HG03159 (cell line): ENCODE results near the gene CMTM5.
"Not testable (repeated sequence)": the region's sequence is repeated elsewhere in the genome, so short reads cannot be mapped to it uniquely, and the experiment has no call there.

Source experiments
- ATAC-seq: cut with Tn5 transposase; IDR thresholded peaks from one replicate; pipeline ENCODE4 v1.9.1; 2021; ENCODE audit warnings: mild to moderate bottlenecking, moderate library complexity; ENCODE audit not compliant: unreplicated experiment

CMTM5 gene

DNA sequence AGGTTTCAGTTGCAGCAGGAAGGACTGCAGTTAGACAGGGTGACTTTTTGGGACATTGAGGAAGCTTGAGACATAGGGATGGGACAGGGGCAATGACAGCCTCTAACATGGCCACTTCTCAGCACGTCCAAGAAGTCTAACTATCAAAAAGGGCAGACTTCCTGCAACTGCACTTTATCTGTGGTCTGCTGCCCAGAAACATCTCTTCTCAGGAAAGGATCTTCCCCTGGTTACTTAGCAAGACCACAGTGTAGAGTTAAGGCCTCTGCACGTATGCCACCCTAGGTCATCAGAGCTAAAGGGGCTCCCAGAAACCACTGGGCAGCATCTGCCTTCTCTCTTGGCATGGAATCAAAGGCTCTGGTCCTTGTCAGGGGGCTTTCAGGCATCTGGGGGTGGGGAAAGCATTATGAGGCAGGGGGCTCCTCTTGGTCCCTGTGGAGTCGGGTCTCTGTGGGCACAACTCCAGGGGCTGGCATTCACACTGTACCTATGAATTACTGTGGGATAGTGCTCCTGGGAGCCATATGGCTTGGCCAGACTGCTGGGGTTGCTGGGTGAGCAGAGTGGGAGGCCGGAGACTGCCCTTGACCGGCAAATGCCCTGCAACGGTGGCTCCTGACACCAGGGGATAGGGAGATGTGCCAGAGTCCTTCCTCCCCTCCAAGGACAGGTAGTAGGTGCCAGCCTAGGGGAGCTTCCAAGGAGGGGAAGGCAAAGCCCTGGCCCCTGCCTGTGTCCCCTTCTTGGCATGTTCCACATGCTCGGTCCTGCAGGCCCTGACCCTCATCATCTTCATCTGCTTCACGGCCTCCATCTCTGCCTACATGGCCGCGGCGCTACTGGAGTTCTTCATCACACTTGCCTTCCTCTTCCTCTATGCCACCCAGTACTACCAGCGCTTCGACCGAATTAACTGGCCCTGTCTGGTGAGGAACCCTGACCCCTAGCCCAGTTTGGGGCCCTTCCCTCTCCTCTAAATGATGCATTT is 1.0 kb downstream of the CMTM5 start:
- no peak for ATAC-seq

- ATAC-seq: no peak
Measured at GRCh38 chr14:23378612-23379220, 1.9 kb downstream of the CMTM5 start.

- no peak for ATAC-seq
Measured at GRCh38 chr14:23379366-23380196, 2.7 kb downstream of the CMTM5 start.

GRCh38 chr14:23380197-23380914 is 3.5 kb downstream of the CMTM5 start:
- no peak for ATAC-seq

GRCh38 chr14:23380976-23381375 is 4.1 kb downstream of the CMTM5 start:
- ATAC-seq: no peak

GRCh38 chr14:23381871-23382270 is 5.0 kb downstream of the CMTM5 start:
- no peak for ATAC-seq

DNA sequence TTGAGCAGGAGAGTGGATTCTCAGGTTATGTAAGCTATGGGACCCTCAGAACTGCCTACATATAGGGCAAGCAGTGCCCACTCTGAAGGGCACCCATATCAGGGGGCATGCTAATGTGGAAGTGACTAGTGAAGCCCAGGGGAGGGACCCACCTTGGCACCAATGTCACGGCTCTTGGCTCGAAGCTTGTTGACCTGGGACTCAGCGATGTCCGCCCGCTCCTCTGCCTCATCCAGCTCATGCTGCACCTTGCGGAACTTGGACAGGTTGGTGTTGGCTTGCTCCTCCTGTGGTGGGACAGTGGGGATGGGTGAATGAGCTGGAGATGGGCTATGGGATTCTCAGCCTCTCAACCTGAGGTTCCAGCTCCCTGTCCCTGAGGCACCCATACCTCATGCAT is 5.4 kb downstream of the CMTM5 start:
- ATAC-seq: no peak

- no peak for ATAC-seq
Measured at GRCh38 chr14:23382731-23383440, 6.0 kb downstream of the CMTM5 start.

- no peak for ATAC-seq
Measured at GRCh38 chr14:23384364-23385080, 7.7 kb downstream of the CMTM5 start.

DNA sequence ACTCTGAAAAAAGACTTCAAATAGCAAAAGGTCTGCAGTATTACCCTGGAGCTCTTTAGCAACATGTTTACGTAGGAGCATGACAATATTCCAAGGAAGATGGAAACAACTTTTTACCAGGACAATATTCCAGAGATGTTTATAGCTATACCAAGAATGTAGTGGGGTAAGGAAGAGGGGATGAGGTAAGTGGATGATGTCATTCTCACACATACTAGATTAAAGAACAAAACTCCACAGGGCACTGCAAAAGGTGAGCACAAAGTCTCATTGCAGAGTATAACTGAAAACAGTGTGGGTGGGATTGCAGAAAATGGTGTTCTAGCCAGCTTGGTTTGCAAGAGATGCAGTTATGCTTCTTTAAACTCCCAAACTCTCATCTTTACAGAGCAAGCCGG is 8.4 kb downstream of the CMTM5 start:
- ATAC-seq: no peak

DNA sequence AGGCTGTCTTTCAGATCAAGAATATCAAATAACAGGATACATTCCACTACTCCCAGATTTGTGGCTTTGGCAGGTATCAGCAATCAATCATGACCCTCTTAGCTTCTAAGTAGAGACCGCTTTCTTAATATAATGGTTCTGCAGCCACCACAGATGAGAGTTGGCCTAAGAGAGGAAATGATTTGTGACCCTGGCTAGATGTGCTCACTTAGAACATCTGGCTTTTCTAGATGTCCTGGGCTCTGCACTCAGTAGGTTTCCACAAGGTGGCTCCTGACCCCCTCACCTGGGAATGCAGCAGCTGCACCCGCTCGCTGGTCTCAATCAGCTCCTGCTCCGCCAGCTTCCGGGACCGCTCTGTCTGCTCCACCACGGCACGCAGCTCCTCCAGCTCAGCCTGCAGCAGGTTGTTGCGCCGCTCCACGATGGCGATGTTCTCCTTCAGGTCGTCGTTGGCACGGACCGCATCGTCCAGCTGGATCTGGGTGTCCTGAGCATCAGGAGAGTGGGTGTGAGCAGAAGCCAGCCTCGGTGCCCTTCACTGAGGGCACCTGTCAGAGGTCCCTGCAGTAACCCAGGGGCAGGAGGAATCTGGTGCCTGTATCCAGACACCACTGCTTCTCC is 8.9 kb downstream of the CMTM5 start:
- no peak for ATAC-seq

DNA sequence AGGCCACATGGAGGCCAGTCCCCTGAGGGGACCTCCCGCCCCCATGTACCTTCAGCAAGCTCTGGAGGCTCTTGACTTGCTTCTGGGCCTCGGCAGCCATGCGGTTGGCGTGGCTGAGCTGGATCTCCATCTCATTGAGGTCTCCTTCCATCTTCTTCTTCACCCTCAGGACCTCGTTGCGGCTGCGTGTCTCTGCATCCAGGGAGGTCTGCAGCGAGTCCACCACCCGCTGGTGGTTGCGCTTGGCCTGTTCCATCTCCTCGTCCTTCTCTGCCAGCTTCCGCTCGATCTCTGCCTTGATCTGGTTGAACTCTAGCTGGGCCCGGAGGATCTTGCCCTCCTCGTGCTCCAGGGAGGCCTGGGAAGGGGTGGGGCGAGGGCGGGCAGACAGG is 9.4 kb downstream of the CMTM5 start:
- not testable (repeated sequence) for ATAC-seq

GRCh38 chr14:23386999-23387398 is 10.2 kb downstream of the CMTM5 start:
- ATAC-seq: no peak

- no peak for ATAC-seq
Measured at GRCh38 chr14:23387916-23388882, 11.4 kb downstream of the CMTM5 start.

DNA sequence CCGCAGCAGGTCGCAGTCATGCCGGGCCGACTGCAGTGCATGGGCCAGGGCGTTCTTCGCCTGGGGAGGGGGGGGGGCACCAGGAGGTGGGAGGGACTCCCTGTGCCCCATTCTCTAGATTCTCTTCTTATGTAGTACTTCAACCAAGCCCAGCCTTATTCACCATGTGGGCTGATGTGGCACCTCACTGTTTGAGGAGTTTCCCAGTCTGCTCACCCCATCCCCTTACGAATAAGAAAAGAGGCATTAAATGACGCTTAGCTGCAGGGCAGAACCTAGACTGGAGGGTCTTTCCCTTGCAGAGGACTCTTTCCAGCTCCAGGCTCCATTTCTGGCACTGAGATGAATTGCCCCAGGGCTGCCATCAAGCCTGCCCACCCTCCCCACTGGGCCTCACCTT is 12.2 kb downstream of the CMTM5 start:
- no peak for ATAC-seq

DNA sequence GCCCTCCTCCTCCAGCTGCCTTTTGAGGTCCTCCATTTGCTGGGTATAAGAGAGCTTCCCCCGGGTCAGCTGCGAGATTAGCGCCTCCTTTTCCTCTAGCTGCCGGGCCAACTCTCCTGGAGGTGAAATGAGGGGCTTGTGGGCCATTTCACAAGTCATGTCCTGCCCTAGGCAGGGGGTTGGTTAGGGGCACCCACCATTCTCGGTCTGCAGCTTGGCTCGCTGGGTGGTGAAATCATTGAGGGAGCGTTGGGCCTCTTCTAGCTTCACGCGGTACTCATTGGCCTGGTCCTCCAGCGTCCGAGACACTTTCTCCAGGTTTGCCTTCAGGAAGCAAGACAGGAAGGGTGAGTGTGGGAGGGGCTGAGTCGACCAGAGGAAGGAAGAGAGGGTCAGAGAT is 12.6 kb downstream of the CMTM5 start:
- no peak for ATAC-seq

DNA sequence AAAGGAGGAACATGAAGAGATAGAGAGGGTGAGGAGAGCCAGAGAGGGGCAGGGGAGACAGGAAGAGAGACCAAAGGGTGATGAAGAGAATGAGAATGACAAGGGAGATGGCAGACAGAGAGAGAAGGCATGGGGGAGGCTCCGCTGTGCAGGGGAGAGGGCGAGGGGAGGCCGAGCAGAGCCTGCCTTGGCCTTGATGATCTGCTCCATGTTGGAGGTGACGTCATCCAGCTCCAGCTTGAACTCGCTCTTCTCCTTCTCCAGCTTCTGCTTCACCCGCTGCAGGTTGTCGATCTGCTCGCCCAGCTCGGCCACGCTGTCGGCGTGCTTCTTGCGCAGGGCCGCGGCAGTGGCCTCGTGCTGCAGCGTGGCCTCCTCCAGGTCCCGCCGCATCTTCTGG is 13.0 kb downstream of the CMTM5 start:
- not testable (repeated sequence) for ATAC-seq

- ATAC-seq: no peak
Measured at GRCh38 chr14:23392613-23393012, 15.8 kb downstream of the CMTM5 start.
